Measurements from ENCODE around the gene SLC2A11. TPM values are rescaled to one million over a fixed set of nuclear protein-coding genes. Genes with fewer than 3 reads are reported as not detected.
A peak's percentile ranks its signal among the peaks of the same experiment; 100 is the strongest.

The SLC2A11 gene
- total RNA-seq: 22.4 and 28.4 TPM in 2 replicates

- peak; percentile 38 for TF ChIP-seq CTCF (IDR thresholded peaks at IDR 0.05; ENCODE audit: insufficient read depth, low read length, poor library complexity, severe bottlenecking)
- H3K36me3 ChIP-seq (ENCODE audit: control insufficient read depth, insufficient read depth, low read length): no peaks in the 10 kb centered on the region
- DNase-seq (ENCODE audit: low read depth): peak; percentile 90
- H3K4me3 ChIP-seq (ENCODE audit: low read depth, low read length): peak within 1 kb of the TSS; percentile 65
- no peaks in the 10 kb centered on the region for H3K27me3 ChIP-seq (ENCODE audit: control insufficient read depth, insufficient read depth, low read length)
Observed at GRCh38 chr22:23857606-23858483, at the start of gene SLC2A11. TSS of gene SLC2A11 (plus strand) at chr22:23857875. CDS start at chr22:23858000, 125 bp downstream.

- no peaks in the 10 kb centered on the region for H3K27me3 ChIP-seq (ENCODE audit: control insufficient read depth, insufficient read depth, low read length)
- DNase-seq (ENCODE audit: low read depth): no peak
- no peak for TF ChIP-seq CTCF (IDR thresholded peaks at IDR 0.05; ENCODE audit: insufficient read depth, low read length, poor library complexity, severe bottlenecking)
- H3K4me3 ChIP-seq (ENCODE audit: low read depth, low read length): no peak overlapping the region
- no peaks in the 10 kb centered on the region for H3K36me3 ChIP-seq (ENCODE audit: control insufficient read depth, insufficient read depth, low read length)
Observed at GRCh38 chr22:23812378-23812777, 45.3 kb upstream of the SLC2A11 start.

- H3K27me3 ChIP-seq (ENCODE audit: control insufficient read depth, insufficient read depth, low read length): no peaks in the 10 kb centered on the region
- H3K4me3 ChIP-seq (ENCODE audit: low read depth, low read length): no peak overlapping the region
- TF ChIP-seq CTCF (IDR thresholded peaks at IDR 0.05; ENCODE audit: insufficient read depth, low read length, poor library complexity, severe bottlenecking): no peak
- no peaks in the 10 kb centered on the region for H3K36me3 ChIP-seq (ENCODE audit: control insufficient read depth, insufficient read depth, low read length)
- DNase-seq (ENCODE audit: low read depth): no peak
Observed at GRCh38 chr22:23815541-23816155, 42.0 kb upstream of the SLC2A11 start.

- H3K4me3 ChIP-seq (ENCODE audit: low read depth, low read length): no peak overlapping the region
- no peaks in the 10 kb centered on the region for H3K36me3 ChIP-seq (ENCODE audit: control insufficient read depth, insufficient read depth, low read length)
- DNase-seq (ENCODE audit: low read depth): no peak
- H3K27me3 ChIP-seq (ENCODE audit: control insufficient read depth, insufficient read depth, low read length): no peaks in the 10 kb centered on the region
- TF ChIP-seq CTCF (IDR thresholded peaks at IDR 0.05; ENCODE audit: insufficient read depth, low read length, poor library complexity, severe bottlenecking): no peak
Observed at GRCh38 chr22:23816156-23816976, 41.3 kb upstream of the SLC2A11 start.

GRCh38 chr22:23817146-23817545, 40.5 kb upstream of the SLC2A11 start:
- no peak for TF ChIP-seq CTCF (IDR thresholded peaks at IDR 0.05; ENCODE audit: insufficient read depth, low read length, poor library complexity, severe bottlenecking)
- H3K27me3 ChIP-seq (ENCODE audit: control insufficient read depth, insufficient read depth, low read length): no peaks in the 10 kb centered on the region
- H3K4me3 ChIP-seq (ENCODE audit: low read depth, low read length): no peak overlapping the region
- DNase-seq (ENCODE audit: low read depth): no peak
- no peaks in the 10 kb centered on the region for H3K36me3 ChIP-seq (ENCODE audit: control insufficient read depth, insufficient read depth, low read length)

Measured in kidney epithelial cell (primary cell).